GM23338 (cell line): Measurements from ENCODE around the gene OTOG. TPM values are rescaled to one million over a fixed set of nuclear protein-coding genes. Genes with fewer than 3 reads are reported as not detected.

ENCODE experiments used
- ATAC-seq: fragments of 200-7000 bp; cut with Tn5 transposase; 3 replicates; pipeline ENCODE4 v1.9.1; 2020
- DNase-seq: peaks from one replicate; pipeline ENCODE4 v3.0.0-alpha.2; 2015; ENCODE audit warnings: low spot score
- H2AFZ ChIP-seq: fragments of 200-600 bp; sonication (generic); 2 replicates; pipeline ENCODE4 v1.8.0; 2016; ENCODE audit warnings: antibody characterized with exemption, mild to moderate bottlenecking, moderate library complexity
- H3F3A ChIP-seq: fragments of 200-600 bp; sonication (generic); replicated peaks from 2 replicates; pipeline ENCODE4 v1.8.0; 2017; ENCODE audit warnings: antibody characterized with exemption, mixed run types, low read depth
- H3K27ac ChIP-seq: fragments of 200-600 bp; sonication (generic); 2 replicates; pipeline ENCODE4 v1.6.1; 2016; ENCODE audit warnings: low read depth
- H3K27me3 ChIP-seq: fragments of 200-600 bp; sonication (generic); 2 replicates; pipeline ENCODE4 v1.8.0; 2016; ENCODE audit warnings: mild to moderate bottlenecking, mixed run types, moderate library complexity; ENCODE audit not compliant: insufficient read depth
- H3K36me3 ChIP-seq: fragments of 200-600 bp; sonication (generic); 2 replicates; pipeline ENCODE4 v1.8.0; 2016; ENCODE audit warnings: mild to moderate bottlenecking; ENCODE audit not compliant: insufficient read depth
- H3K4me1 ChIP-seq: fragments of 200-600 bp; sonication (generic); 2 replicates; pipeline ENCODE4 v1.8.0; 2016; ENCODE audit warnings: mild to moderate bottlenecking, moderate library complexity; ENCODE audit not compliant: insufficient read depth
- H3K4me2 ChIP-seq: fragments of 200-600 bp; sonication (generic); 2 replicates; pipeline ENCODE4 v1.7.1; 2017; ENCODE audit warnings: mixed run types
- H3K4me3 ChIP-seq: fragments of 200-600 bp; sonication (generic); 2 replicates; pipeline ENCODE4 v1.6.1; 2016; ENCODE audit warnings: mixed run types
- H3K79me2 ChIP-seq: fragments of 200-600 bp; sonication (generic); replicated peaks from 2 replicates; pipeline ENCODE4 v1.8.0; 2017; ENCODE audit warnings: mild to moderate bottlenecking; ENCODE audit not compliant: insufficient read depth
- H3K9me2 ChIP-seq: fragments of 200-600 bp; sonication (generic); 2 replicates; pipeline ENCODE4 v1.8.0; 2017; ENCODE audit not compliant: insufficient read depth
- H4K20me1 ChIP-seq: fragments of 200-600 bp; sonication (generic); replicated peaks from 2 replicates; pipeline ENCODE4 v1.8.0; 2017; ENCODE audit warnings: mild to moderate bottlenecking; ENCODE audit not compliant: insufficient read depth
- H3K27ac Mint-ChIP-seq: 2 replicates; pipeline ENCODE4 v1.8.0; 2020; ENCODE audit warnings: inconsistent platforms, mild to moderate bottlenecking, moderate library complexity, mixed read lengths
- H3K27me3 Mint-ChIP-seq: 3 replicates; pipeline ENCODE4 v1.8.0; 2022; ENCODE audit warnings: low read depth, mild to moderate bottlenecking, moderate library complexity, mixed read lengths, inconsistent platforms; ENCODE audit not compliant: insufficient read depth, poor library complexity
- H3K36me3 Mint-ChIP-seq: 3 replicates; pipeline ENCODE4 v1.8.0; 2021; ENCODE audit warnings: low read depth, mild to moderate bottlenecking, inconsistent platforms, moderate library complexity, mixed read lengths
- H3K4me1 Mint-ChIP-seq: 3 replicates; pipeline ENCODE4 v1.8.0; 2020; ENCODE audit warnings: mild to moderate bottlenecking, inconsistent platforms, mixed read lengths
- H3K4me3 Mint-ChIP-seq: 3 replicates; pipeline ENCODE4 v1.8.0; 2021; ENCODE audit warnings: moderate library complexity, mild to moderate bottlenecking, inconsistent platforms, mixed read lengths
- H3K9me3 Mint-ChIP-seq: 3 replicates; pipeline ENCODE4 v1.8.0; 2020; ENCODE audit warnings: moderate library complexity, mild to moderate bottlenecking, inconsistent platforms, mixed read lengths
- CREB1 ChIP-seq: fragments of 250-450 bp; sonication (Bioruptor Pico); IDR thresholded peaks from 2 replicates; pipeline ENCODE4 v1.5.0; 2020; ENCODE audit warnings: low read depth, mild to moderate bottlenecking, moderate library complexity
- CTCF ChIP-seq, 2 experiments: fragments of 200-600 bp in 1 of 2; sonication (generic) in 1 of 2; conservative IDR thresholded peaks; 2 replicates each; pipeline versions ENCODE4 v1.5.1 to v1.6.1; 2016 to 2017; ENCODE audit warnings: antibody characterized with exemption in 2 of 2, low read depth in 2 of 2, mild to moderate bottlenecking in 2 of 2, moderate library complexity in 1 of 2
- ETS1 ChIP-seq: IDR thresholded peaks from 2 replicates; pipeline ENCODE4 v1.6.1; 2016; ENCODE audit warnings: antibody characterized with exemption
- EZH2 ChIP-seq: fragments of 200-600 bp; sonication (generic); IDR thresholded peaks from one replicate; pipeline ENCODE4 v1.8.0; 2017; ENCODE audit warnings: antibody characterized with exemption, mild to moderate bottlenecking, low read depth; ENCODE audit not compliant: unreplicated experiment
- EZH2phosphoT487 ChIP-seq: fragments of 200-600 bp; sonication (generic); IDR thresholded peaks from one replicate; pipeline ENCODE4 v1.8.1; 2018; ENCODE audit warnings: antibody characterized with exemption; ENCODE audit not compliant: unreplicated experiment
- JUNB ChIP-seq: IDR thresholded peaks from one replicate; pipeline ENCODE4 v1.6.1; 2016; ENCODE audit warnings: antibody characterized with exemption; ENCODE audit not compliant: unreplicated experiment
- NANOG ChIP-seq: IDR thresholded peaks from 2 replicates; pipeline ENCODE4 v1.6.1; 2016; ENCODE audit warnings: antibody characterized with exemption, borderline replicate concordance
- POLR2AphosphoS5 ChIP-seq: IDR thresholded peaks from 2 replicates; pipeline ENCODE4 v1.6.1; 2016; ENCODE audit warnings: antibody characterized with exemption, low read depth
- REST ChIP-seq: IDR thresholded peaks from one replicate; pipeline ENCODE4 v1.6.1; 2018; ENCODE audit warnings: antibody characterized with exemption; ENCODE audit not compliant: unreplicated experiment
- STAT1 ChIP-seq: IDR thresholded peaks from one replicate; pipeline ENCODE4 v1.6.1; 2016; ENCODE audit warnings: antibody characterized with exemption; ENCODE audit not compliant: unreplicated experiment
- ZNF114 ChIP-seq: fragments of 250-450 bp; sonication (Bioruptor Pico); IDR thresholded peaks from 2 replicates; pipeline ENCODE4 v1.5.0; 2020; ENCODE audit warnings: mild to moderate bottlenecking, moderate library complexity
- ZNF331 ChIP-seq: fragments of 250-450 bp; sonication (Bioruptor Pico); IDR thresholded peaks from 2 replicates; pipeline ENCODE4 v1.5.0; 2020; ENCODE audit warnings: low read depth, mild to moderate bottlenecking, moderate library complexity
- ZNF462 ChIP-seq: fragments of 250-450 bp; sonication (Bioruptor Pico); IDR thresholded peaks from 2 replicates; pipeline ENCODE4 v1.5.0; 2020; ENCODE audit warnings: mild to moderate bottlenecking, moderate library complexity
- polyA plus RNA-seq: library from polyadenylated mRNA; unstranded; fragments of >200 nt; fragmentation: Nextera tagmentation; extraction: Ambion mirVana; gene quantifications from 2 replicates; pipeline ENCODE4 v1.2.1, GENCODE V29; 2016
- total RNA-seq: library from RNA; depleted of rRNA; stranded (reverse); fragments of >200 nt; shearing (Covaris generic); gene quantifications from 2 replicates; pipeline ENCODE4 v1.2.3, GENCODE V29; 2014

Gene OTOG
- total and polyA plus RNA-seq, 2 experiments from 2014 or later: 0.40 to 0.52 TPM

GRCh38 chr11:17568944-17569343 lies 21.9 kb downstream of the OTOG start:
- H3K27me3 Mint-ChIP-seq: peaks cover under 1% of the 10 kb centered on the region
- no peak overlapping the region for H3K4me3 Mint-ChIP-seq
- Histone ChIP-seq H3F3A (no peaks in the 10 kb centered on the region), H3K79me2 (no peaks in the 10 kb centered on the region), H3K27ac (no peak overlapping the region), H3K4me2 (no peak overlapping the region), H3K27me3 (no peaks in the 10 kb centered on the region), H3K9me2 (no peaks in the 10 kb centered on the region), H4K20me1 (no peaks in the 10 kb centered on the region), H3K4me1 (no peaks in the 10 kb centered on the region), H2AFZ (no peak overlapping the region), H3K4me3 (no peak overlapping the region), H3K36me3 (no peaks in the 10 kb centered on the region)
- DNase-seq: no peak
- TF ChIP-seq EZH2phosphoT487 (no peak), ZNF114 (CRISPR knock-in tag) (no peak), POLR2AphosphoS5 (no peak), CTCF (conservative IDR thresholded peaks at IDR 0.05; ENCODE audit: low read depth in 2 of 2) (no peak), ETS1 (no peak), STAT1 (no peak), ZNF462 (CRISPR knock-in tag) (no peak), REST (no peak), JUNB (no peak), NANOG (no peak), CREB1 (CRISPR knock-in tag) (no peak), EZH2 (no peak), ZNF331 (CRISPR knock-in tag) (no peak)
- H3K36me3 Mint-ChIP-seq: no peaks in the 10 kb centered on the region
- peaks cover 3% of the 10 kb centered on the region for H3K4me1 Mint-ChIP-seq
- ATAC-seq: no peak
- H3K27ac Mint-ChIP-seq: no peak overlapping the region
- no peaks in the 10 kb centered on the region for H3K9me3 Mint-ChIP-seq
